ENCODE data around the gene FGF22. TPM values are rescaled to one million over a fixed set of nuclear protein-coding genes. Genes with fewer than 3 reads are reported as not detected.

Gene FGF22
- total and polyA plus RNA-seq, 10 of the 15 experiments (the other 5 are each of a cell fraction or from before 2014, with no cell fraction given), result 0.05 TPM; not detected in 9

DNA sequence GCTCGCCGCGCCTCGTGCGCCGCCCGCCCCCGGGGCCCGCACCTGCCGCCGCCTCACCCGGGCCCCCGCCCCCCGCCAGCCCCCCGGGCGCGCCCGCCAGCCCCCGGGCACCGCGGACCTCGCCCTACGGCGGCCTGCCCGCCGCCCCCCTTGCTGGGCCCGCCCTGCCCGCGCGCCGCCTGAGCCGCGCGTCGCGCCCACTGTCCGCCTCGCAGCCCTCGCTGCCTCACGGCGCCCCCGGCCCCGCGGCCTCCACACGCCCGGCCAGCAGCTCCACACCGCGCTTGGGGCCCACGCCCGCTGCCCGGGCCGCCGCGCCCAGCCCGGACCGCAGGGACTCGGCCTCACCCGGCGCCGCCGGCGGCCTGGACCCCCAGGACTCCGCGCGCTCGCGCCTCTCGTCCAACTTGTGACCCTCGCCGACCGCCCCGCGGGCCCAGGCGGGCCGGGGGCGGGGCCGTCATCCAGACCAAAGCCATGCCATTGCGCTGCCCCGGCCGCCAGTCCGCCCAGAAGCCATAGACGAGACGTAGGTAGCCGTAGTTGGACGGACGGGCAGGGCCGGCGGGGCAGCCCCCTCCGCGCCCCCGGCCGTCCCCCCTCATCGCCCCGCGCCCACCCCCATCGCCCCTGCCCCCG, 23.5 kb upstream of the FGF22 start:
- RAD21 ChIA-PET (ENCODE audit: unreplicated experiment), result no interaction called here
- Histone ChIP-seq H3K79me2 (ENCODE audit: control insufficient read depth, insufficient read depth, low read length) (no peaks in the 10 kb centered on the region), H3K27me3 (replicated peaks in 1 of 2; ENCODE audit: control insufficient read depth in 2 of 2, insufficient read depth in 2 of 2, low read length in 1 of 2) (no peaks in the 10 kb centered on the region), H3K4me2 (ENCODE audit: control insufficient read depth, insufficient read depth) (no peak overlapping the region), H2AFZ (ENCODE audit: control insufficient read depth, low read depth, low read length) (no peak overlapping the region), H3K4me3 (no peak overlapping the region), H4K20me1 (ENCODE audit: control insufficient read depth, insufficient read depth) (no peaks in the 10 kb centered on the region), H3K4me1 (ENCODE audit: control insufficient read depth, insufficient read depth, low read length) (peaks cover 3% of the 10 kb centered on the region), H3K36me3 (ENCODE audit: control insufficient read depth in 2 of 2, insufficient read depth in 2 of 2, low read length in 1 of 2) (peaks cover 0 to 9% of the 10 kb centered on the region in 2 experiments; a peak in 2 of 4 replicates), H3K9me3 (replicated peaks; ENCODE audit: control insufficient read depth, insufficient read depth, low read length) (no peaks in the 10 kb centered on the region), H3K27ac (ENCODE audit: control insufficient read depth, insufficient read depth) (no peak overlapping the region), H3K9ac (ENCODE audit: control insufficient read depth, insufficient read depth, low read length) (no peak overlapping the region)
- ATAC-seq (no peak), FAIRE-seq (no peak), DNase-seq (ENCODE audit: low read depth, low spot score) (no peak)
- intact Hi-C loops (cut with micrococcal nuclease; ENCODE audit: unreplicated experiment), result no loop called here
- in situ Hi-C loops (cut with MboI), result no loop called here
- no TSS peak for BruUV-seq (replicated peaks)
- POLR2A ChIA-PET, result no interaction called here
- CTCF ChIA-PET, result no interaction called here
- SMC1A ChIA-PET (ENCODE audit: uncharacterized antibody, unreplicated experiment), result no interaction called here
- WGBS (ENCODE audit: insufficient coverage, insufficient replicate concordance, low lambda C conversion rate, missing lambda C conversion rate), result 70% methylated on average over 33 of the region's 97 CpGs
- TF ChIP-seq RAD21 (IDR thresholded peaks at IDR 0.05; ENCODE audit: insufficient read depth, low read depth, low read length) (no peak), IRF4 (IDR thresholded peaks at IDR 0.05; ENCODE audit: low read depth, low read length) (no peak), BMI1 (IDR thresholded peaks at IDR 0.05; ENCODE audit: borderline replicate concordance) (no peak), SPI1 (IDR thresholded peaks at IDR 0.05; ENCODE audit: borderline replicate concordance, insufficient read depth, low read depth, low read length) (no peak), SRF (IDR thresholded peaks at IDR 0.05; ENCODE audit: low read depth in 2 of 2, low read length in 2 of 2) (no peak), SUZ12 (IDR thresholded peaks at IDR 0.05; ENCODE audit: unreplicated experiment) (no peak)
- TF ChIP-seq, protein P1, sequence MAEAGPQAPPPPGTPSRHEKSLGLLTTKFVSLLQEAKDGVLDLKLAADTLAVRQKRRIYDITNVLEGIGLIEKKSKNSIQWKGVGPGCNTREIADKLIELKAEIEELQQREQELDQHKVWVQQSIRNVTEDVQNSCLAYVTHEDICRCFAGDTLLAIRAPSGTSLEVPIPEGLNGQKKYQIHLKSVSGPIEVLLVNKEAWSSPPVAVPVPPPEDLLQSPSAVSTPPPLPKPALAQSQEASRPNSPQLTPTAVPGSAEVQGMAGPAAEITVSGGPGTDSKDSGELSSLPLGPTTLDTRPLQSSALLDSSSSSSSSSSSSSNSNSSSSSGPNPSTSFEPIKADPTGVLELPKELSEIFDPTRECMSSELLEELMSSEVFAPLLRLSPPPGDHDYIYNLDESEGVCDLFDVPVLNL (IDR thresholded peaks at IDR 0.05; ENCODE audit: low read depth, low read length), result no peak
- TF ChIP-seq, protein P2, sequence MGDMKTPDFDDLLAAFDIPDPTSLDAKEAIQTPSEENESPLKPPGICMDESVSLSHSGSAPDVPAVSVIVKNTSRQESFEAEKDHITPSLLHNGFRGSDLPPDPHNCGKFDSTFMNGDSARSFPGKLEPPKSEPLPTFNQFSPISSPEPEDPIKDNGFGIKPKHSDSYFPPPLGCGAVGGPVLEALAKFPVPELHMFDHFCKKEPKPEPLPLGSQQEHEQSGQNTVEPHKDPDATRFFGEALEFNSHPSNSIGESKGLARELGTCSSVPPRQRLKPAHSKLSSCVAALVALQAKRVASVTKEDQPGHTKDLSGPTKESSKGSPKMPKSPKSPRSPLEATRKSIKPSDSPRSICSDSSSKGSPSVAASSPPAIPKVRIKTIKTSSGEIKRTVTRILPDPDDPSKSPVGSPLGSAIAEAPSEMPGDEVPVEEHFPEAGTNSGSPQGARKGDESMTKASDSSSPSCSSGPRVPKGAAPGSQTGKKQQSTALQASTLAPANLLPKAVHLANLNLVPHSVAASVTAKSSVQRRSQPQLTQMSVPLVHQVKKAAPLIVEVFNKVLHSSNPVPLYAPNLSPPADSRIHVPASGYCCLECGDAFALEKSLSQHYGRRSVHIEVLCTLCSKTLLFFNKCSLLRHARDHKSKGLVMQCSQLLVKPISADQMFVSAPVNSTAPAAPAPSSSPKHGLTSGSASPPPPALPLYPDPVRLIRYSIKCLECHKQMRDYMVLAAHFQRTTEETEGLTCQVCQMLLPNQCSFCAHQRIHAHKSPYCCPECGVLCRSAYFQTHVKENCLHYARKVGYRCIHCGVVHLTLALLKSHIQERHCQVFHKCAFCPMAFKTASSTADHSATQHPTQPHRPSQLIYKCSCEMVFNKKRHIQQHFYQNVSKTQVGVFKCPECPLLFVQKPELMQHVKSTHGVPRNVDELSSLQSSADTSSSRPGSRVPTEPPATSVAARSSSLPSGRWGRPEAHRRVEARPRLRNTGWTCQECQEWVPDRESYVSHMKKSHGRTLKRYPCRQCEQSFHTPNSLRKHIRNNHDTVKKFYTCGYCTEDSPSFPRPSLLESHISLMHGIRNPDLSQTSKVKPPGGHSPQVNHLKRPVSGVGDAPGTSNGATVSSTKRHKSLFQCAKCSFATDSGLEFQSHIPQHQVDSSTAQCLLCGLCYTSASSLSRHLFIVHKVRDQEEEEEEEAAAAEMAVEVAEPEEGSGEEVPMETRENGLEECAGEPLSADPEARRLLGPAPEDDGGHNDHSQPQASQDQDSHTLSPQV (IDR thresholded peaks at IDR 0.05), result no peak
- TF ChIP-seq, protein P3, sequence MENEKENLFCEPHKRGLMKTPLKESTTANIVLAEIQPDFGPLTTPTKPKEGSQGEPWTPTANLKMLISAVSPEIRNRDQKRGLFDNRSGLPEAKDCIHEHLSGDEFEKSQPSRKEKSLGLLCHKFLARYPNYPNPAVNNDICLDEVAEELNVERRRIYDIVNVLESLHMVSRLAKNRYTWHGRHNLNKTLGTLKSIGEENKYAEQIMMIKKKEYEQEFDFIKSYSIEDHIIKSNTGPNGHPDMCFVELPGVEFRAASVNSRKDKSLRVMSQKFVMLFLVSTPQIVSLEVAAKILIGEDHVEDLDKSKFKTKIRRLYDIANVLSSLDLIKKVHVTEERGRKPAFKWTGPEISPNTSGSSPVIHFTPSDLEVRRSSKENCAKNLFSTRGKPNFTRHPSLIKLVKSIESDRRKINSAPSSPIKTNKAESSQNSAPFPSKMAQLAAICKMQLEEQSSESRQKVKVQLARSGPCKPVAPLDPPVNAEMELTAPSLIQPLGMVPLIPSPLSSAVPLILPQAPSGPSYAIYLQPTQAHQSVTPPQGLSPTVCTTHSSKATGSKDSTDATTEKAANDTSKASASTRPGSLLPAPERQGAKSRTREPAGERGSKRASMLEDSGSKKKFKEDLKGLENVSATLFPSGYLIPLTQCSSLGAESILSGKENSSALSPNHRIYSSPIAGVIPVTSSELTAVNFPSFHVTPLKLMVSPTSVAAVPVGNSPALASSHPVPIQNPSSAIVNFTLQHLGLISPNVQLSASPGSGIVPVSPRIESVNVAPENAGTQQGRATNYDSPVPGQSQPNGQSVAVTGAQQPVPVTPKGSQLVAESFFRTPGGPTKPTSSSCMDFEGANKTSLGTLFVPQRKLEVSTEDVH (IDR thresholded peaks at IDR 0.05; ENCODE audit: low read depth, partially characterized antibody), result no peak
- TF ChIP-seq, protein P4, sequence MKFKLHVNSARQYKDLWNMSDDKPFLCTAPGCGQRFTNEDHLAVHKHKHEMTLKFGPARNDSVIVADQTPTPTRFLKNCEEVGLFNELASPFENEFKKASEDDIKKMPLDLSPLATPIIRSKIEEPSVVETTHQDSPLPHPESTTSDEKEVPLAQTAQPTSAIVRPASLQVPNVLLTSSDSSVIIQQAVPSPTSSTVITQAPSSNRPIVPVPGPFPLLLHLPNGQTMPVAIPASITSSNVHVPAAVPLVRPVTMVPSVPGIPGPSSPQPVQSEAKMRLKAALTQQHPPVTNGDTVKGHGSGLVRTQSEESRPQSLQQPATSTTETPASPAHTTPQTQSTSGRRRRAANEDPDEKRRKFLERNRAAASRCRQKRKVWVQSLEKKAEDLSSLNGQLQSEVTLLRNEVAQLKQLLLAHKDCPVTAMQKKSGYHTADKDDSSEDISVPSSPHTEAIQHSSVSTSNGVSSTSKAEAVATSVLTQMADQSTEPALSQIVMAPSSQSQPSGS (IDR thresholded peaks at IDR 0.05; ENCODE audit: low read length), result no peak

Data from GM12878 (cell line).